Stimulated activated CD4-positive, alpha-beta T cell treated with anti-CD3 and anti-CD28 coated beads, TNF-alpha, amount 100 ng/mL, for 24 hours (primary cell): ENCODE measurements around the gene DNMT1.

Source experiments
- DNase-seq, 3 experiments: peaks; one replicate each; pipeline ENCODE4 v3.0.0-alpha.2; 2020; ENCODE audit warnings: low read depth in 3 of 3

Gene DNMT1

GRCh38 chr19:10095622-10095947 is 99.2 kb downstream of the DNMT1 start:
- DNase-seq, result no peak

- no peak for DNase-seq
Measured at GRCh38 chr19:10093295-10094186, 101.2 kb downstream of the DNMT1 start.

GRCh38 chr19:10092648-10093294 is 102.0 kb downstream of the DNMT1 start:
- no peak for DNase-seq

GRCh38 chr19:10091895-10092641 is 102.7 kb downstream of the DNMT1 start:
- DNase-seq, result no peak

DNA sequence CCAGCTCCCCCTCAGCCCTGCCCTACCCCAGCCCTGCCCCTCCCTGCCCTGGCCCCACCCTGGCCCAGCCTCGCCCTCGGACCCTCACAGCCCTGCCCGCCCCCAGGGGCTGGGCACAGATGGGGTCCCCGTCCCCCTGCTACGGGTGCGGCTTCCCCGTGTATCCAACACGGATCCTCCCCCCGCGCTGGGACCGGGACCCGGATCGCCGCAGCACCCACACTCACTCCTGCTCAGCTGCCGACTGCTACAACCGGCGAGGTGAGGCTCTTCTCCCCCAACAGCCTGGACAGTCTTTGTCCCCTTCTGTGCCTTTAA is 103.4 kb downstream of the DNMT1 start:
- DNase-seq, result no peak

DNA sequence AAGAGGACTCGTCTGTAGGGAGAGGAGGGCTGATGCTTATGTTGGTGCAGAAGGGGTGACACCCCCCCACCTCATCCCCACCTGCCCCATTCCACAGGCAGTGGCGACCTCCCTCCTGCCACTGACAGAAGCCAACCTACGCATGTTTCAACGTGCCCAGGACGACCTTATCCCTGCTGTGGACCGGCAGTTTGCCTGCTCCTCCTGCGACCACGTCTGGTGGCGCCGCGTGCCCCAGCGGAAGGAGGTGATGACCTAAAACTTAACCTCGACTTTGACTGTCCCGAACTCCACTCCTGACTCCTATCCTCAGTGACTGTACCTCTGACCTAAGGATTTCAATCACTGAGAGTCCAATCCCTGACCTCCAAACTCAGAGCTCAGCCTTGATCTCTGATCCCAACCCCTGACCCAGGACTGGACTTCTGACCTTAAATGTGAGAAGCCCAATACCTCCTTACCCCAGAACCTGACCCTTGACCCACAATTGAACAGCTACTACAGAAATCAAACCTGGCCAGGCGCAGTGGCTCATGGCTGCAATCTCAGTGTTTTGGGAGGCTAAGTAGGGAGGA is 104.9 kb downstream of the DNMT1 start:
- no peak for DNase-seq

- no peak for DNase-seq
Measured at GRCh38 chr19:10088949-10089554, 105.7 kb downstream of the DNMT1 start.

DNA sequence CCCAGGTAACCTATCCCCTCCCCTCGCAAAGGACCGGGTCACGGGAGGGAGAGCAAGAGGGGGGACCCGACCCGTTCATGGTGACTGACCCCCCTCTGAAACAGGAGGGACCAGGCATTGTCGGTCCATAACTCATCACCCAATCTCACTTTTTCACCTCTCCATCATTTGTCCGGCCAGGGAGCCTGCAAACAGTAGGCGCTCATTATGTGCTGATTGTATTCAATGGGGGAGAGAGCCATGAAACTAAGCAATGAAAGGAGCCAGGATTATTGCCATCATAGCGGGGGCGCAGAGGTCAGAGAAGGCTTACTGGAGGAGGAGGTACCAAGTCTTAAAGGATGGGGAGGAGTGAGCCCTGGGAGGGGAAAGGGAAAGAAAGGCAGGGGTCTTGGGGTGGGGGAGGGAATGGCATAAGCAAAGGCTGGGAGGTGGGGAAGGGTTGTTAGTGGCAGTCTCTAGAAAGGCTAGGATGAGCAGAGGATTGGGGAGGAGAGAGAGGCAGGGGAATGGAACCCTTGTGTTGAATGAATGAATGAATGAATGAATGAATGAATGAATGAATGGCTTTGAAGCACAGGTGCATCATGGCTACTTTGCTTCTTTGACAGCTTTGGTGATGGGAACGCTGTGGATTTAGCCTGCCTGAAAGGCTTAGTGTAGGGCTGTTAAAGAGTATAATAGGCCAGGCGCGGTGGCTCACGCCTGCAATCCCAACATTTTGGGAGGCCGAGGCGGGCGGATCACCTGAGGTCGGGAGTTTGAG is 107.3 kb downstream of the DNMT1 start:
- DNase-seq, result no peak

DNA sequence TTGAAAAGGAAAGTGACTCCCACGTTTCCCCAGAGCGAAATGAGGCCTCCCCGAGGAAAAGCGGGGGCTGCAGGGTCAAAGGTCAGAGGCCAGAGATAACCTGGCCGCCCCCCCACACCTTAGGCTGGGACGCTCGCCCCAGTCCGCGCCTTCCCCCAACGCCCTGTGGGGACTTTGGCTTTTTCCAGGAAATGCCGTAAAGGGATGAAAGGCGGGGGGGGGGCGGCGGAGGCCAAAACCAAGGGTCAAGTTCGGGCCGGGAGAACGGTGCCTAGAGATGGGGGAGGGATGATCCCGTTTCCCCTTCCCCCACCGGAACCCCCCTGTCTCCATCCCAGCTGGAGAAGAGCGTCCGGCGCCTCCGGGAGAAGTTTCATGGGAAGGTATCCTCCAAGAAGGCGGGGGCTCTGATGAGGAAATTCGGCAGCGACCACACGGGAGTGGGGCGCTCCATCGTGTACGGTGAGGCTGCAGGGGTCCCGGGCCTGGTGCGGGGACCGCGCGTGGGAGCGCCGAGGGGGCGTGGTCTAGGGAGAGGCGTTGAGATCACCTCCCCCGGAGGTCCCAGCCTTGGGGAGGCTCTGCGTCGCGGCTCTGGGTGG is 108.1 kb downstream of the DNMT1 start:
- peak in 1 of 3 experiments; percentile 41 for DNase-seq

GRCh38 chr19:10085641-10086590 is 108.8 kb downstream of the DNMT1 start, which contains the start of gene SHFL:
Gene SHFL (plus strand): TSS chr19:10086317. CDS start chr19:10086428, 111 bp downstream.
- DNase-seq, result peak; percentile 58 to 81 (median 70)

DNA sequence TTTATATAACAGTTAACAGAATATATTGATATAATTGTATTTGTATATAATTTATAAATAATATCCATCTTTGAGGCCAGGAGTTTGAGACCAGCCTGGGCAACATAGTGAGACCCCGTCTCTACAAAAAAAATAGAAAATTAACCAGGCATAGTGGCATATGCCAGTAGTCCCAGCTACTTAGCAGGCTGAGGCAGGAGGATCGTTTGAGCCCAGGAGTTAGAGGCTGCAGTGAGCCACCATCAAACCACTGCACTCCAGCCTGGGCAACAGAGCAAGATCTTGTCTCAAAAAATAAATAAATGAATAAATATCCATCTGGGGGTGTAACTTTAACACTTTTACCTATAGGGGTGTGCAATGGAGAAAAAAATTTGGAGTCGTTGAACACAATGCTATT is 110.0 kb downstream of the DNMT1 start:
- no peak for DNase-seq

GRCh38 chr19:10083911-10084310 is 110.8 kb downstream of the DNMT1 start:
- no peak for DNase-seq
